GM21515 (cell line): ENCODE measurements around the gene CCDC121.
"Not testable (repeated sequence)": the region's sequence is repeated elsewhere in the genome, so short reads cannot be mapped to it uniquely, and the experiment has no call there.

ENCODE experiments used
- ATAC-seq: cut with Tn5 transposase; IDR thresholded peaks from one replicate; pipeline ENCODE4 v1.9.1; 2021; ENCODE audit not compliant: unreplicated experiment

Gene CCDC121

DNA sequence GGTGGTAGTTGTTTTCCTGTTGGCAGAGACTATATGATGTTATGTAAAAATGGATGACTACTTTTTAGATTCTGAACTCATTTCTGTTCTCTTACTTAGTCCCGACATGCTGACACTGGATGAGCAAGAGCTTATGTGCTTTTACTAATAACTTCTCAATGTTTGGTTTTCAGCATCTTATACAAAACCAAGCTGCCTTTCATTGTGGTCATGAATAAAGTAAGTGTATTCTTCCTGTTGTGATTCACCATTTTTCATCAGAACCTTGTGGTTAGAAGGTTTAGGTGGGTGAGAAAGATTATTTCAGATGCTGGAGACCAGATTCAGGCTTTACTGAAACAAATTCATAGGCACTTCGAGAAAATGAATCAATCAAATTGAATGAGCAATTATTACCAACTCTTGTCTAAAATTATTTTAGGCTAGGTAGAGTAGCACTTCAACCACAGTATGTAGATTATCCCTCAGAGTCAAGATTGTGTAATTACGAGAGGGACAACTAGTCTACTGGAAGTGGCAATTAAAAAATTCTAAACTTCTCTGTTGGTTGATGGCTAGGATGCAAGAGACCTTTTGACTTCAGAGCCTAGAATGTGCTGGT, 9.3 kb upstream of the CCDC121 start:
- ATAC-seq: no peak

- ATAC-seq: no peak
Measured at GRCh38 chr2:27636766-27637165, 8.0 kb upstream of the CCDC121 start.

DNA sequence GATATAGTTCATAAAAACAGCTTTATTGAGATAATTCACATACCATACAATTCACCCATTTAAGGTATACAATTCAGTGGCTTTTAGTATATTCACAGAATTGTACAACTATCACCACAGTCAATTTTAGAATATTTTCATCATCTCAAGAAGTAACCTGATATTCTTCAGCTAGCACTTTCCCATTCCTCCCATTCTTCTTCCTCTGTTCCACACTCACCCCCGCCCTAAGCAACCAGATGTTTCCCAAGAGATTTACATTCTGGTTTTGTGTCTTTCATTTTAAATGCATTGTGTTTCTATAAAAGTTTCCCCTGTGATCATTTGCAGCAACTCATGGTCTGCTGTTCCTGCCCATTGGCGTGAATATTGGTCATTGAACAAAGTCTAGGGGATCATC, 5.5 kb upstream of the CCDC121 start:
- ATAC-seq: no peak

- ATAC-seq: not testable (repeated sequence)
Measured at GRCh38 chr2:27630257-27630656, 1.4 kb upstream of the CCDC121 start.

GRCh38 chr2:27627963-27628766, 647 bp downstream of the CCDC121 start:
- ATAC-seq: peak; percentile 23

- ATAC-seq: not testable (repeated sequence)
Measured at GRCh38 chr2:27626921-27627320, 1.9 kb downstream of the CCDC121 start.

DNA sequence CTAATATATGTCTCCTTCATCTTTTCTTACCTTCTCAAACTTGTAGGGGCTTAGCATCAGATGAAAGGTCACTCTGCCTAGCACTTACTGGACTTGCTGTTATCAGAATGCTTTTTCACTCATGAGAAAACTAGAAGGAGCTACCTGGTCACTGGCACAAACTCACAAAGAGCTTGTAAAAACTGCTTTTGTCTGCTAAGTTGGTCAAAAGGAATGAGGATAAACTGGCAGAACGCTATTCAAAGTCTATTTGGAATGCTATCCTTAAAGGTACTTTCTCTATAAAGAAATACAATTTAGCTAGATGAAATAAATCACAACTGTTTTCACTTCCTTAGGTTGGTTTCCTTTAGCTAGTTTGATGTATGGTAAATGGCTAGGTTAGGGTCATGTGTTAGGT, 2.5 kb downstream of the CCDC121 start:
- ATAC-seq: not testable (repeated sequence)

GRCh38 chr2:27624943-27625342, 3.9 kb downstream of the CCDC121 start:
- no peak for ATAC-seq

DNA sequence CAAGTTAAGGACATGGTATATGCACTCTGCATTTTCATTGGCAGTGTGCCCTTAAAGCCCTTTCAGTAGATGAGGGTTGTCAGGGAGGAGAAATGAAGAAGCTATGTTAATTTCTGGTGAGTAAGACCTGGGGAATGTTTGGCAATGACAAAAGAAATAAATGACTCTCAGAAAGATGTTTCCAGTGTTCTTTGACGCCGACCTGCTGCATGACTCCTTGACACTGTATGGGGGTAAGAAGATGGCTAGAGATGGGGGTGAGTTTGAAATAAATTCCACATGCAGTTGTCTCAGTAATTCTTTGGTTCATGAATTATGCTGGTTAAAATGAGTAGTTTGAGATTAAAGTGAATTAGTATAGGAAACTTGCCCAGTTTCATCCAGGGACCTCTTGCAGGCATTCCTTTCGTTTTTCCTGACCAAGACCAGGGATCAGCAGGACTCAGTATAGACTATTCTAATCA, 5.9 kb downstream of the CCDC121 start:
- ATAC-seq: no peak

DNA sequence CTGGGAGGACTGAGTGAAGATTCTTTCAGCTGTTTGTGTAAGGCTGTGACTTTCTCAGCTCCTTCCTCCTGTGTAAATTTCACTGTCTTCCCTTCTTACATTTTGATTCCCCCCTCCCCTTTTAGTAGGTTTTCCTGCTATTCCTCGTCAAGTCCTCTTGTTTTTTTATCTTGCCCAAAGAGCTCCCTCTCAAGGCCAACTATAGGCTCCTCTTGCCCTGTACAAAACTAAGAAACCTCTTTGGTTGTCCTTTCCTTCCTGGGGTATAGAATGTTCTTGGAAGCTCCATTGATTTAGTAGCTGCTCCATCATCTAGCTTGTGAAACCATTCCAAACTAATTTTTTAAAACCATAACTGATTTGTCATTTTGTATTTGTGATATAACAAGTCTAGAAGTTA, 7.3 kb downstream of the CCDC121 start:
- no peak for ATAC-seq

- ATAC-seq: no peak
Measured at GRCh38 chr2:27615316-27615715, 13.5 kb downstream of the CCDC121 start.

DNA sequence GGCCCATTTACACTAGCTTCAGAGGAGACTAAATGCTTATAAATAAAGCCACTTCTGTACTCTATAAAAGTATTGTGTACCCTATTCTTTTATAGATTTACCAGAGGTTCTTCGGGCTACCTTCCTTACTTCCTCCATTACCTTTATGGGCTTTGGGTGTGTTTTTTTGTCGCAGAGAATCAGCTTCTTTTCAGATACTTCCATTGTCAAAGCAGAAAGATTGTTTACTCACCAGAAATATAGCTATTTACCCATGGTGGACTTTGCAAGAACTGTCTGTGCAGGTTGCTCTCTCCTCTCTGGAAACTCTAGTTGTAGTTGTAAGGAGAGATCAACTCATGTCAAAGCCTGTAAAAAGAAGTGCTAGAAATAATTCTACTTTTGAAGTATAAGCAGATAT, 14.8 kb downstream of the CCDC121 start:
- ATAC-seq: no peak

DNA sequence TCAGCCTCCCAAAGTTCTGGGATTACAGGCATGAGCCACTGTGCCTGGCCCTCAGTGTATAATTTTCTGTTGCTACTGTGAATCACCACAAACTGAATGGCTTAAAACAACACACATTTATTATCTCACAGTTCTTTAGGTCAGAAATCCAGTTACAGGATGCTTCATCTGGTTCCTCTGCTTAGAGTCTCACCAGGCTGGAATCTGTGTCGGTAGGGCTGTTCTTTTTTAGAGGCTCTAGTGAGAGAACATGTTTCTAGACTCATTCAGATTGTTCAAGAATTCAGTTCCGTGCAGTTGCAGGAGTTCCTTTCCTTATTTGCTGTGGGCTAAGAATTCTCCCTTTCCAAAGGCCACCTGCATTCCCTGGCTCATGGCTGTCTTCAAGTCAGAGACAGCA, 22.2 kb downstream of the CCDC121 start:
- no peak for ATAC-seq

DNA sequence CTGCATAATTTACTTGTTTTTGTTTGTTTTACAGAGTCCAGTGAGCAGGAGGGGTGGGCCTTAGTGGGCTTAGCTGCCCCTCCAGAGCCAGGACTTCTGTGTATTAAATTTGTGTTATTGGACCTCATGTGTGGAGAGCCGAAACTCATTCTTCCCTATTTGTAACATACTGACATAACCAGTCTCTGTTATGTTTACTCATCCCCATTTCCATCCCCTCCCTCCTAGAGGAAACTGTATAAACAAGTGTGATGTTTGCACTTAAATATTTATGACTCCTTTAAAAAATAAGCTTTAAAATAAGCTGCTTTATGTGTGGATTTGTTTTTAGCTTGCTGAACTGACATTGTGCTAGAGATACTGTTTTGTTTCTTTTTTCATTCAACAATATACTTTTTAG, 32.2 kb downstream of the CCDC121 start:
- no peak for ATAC-seq

GRCh38 chr2:27595412-27595811, 33.4 kb downstream of the CCDC121 start:
- not testable (repeated sequence) for ATAC-seq

DNA sequence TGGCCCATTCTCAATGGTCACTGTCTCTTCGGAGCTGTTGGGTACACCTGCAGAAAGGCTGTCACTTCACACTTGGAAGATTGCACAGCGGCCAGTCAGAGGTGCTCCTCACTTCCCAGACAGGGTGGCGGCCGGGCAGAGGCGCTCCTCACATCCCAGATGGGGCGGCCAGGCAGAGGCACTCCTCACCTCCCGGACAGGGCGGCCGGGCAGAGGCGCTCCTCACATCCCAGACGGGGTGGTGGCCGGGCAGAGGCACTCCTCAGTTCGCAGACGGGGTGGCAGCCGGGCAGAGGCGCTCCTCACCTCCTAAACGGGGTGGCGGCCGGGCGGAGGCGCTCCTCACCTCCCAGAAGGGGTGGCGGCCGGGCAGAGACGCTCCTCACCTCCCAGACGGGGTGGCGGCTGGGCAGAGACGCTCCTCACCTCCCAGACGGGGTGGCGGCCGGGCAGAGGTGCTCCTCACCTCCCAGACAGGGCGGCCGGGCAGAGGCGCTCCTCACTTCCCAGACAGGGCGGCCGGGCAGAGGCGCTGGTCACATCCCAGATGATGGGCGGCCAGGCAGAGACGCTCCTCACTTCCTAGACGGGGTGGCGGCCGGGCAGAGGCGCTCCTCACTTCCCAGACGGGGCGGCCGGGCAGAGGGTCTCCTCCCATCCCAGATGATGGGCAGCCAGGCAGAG, 34.6 kb downstream of the CCDC121 start:
- not testable (repeated sequence) for ATAC-seq

GRCh38 chr2:27593240-27593639, 35.6 kb downstream of the CCDC121 start:
- ATAC-seq: no peak

DNA sequence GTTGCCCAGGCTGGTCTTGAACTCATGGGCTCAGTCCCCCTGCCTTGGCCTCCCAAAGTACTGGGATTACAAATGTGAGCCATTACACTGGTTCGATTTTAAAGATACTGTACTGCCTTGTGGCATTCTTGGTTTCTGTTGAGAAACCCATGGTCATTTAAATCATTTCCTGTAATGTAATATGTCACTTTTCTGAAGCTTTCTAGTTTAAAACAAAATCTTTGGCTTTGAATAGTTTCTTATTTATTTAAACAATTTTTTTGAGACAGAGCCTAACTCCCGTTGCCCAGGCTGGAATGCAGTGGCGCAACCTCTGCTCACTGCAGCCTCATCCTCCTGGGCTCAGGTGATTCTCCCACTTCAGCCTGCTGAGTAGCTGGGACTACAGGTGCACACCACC, 37.1 kb downstream of the CCDC121 start:
- no peak for ATAC-seq

- no peak for ATAC-seq
Measured at GRCh38 chr2:27588308-27588707, 40.5 kb downstream of the CCDC121 start.

DNA sequence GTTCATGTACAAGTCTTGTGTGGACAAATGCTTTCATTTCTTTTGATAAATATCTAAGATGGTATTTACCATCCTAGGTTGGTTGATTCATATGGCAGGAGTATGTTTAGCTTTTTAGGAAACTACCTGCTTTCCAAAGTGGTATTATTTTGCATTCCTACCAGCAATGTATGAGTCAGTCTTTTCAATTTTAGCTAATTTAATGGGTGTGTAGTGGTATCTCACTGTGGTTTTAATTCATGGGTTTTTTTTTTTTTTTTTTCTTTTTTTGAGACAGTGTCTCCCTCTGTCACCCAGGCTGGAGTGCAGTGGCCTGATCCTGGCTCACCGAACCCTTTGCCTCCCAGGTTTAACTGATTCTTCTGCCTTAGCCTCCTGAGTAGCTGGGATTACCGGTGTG, 41.8 kb downstream of the CCDC121 start:
- ATAC-seq: no peak

GRCh38 chr2:27584597-27584996, 44.2 kb downstream of the CCDC121 start:
- no peak for ATAC-seq

GRCh38 chr2:27583390-27583915, 45.4 kb downstream of the CCDC121 start:
- ATAC-seq: peak; percentile 3
